Stimulated activated CD8-positive, alpha-beta memory T cell treated with anti-CD3 and anti-CD28 coated beads, Interleukin-2, amount 100 ng/mL, for 1 hour (primary cell): ENCODE measurements around the gene HS3ST5.
"Not testable (repeated sequence)": the region's sequence is repeated elsewhere in the genome, so short reads cannot be mapped to it uniquely, and the experiment has no call there.

ENCODE experiments used
- DNase-seq, 2 donors: peaks; one replicate each; pipeline ENCODE4 v3.0.0-alpha.2; 2020; ENCODE audit warnings: low read depth in 2 of 2

The HS3ST5 gene

GRCh38 chr6:114153448-114153847 is 189.4 kb downstream of the HS3ST5 start:
- no peak for DNase-seq

- DNase-seq, result no peak
These were observed 191.6 kb downstream of the HS3ST5 start for GRCh38 chr6:114151064-114151690.

GRCh38 chr6:114149182-114149581 is 193.6 kb downstream of the HS3ST5 start:
- DNase-seq, result not testable (repeated sequence)

GRCh38 chr6:114144887-114145851 is 197.7 kb downstream of the HS3ST5 start:
- no peak for DNase-seq

- DNase-seq, result no peak
These were observed 200.6 kb downstream of the HS3ST5 start for GRCh38 chr6:114142258-114142657.

GRCh38 chr6:114140416-114140815 is 202.4 kb downstream of the HS3ST5 start:
- DNase-seq, result no peak

- no peak for DNase-seq
These were observed 204.1 kb downstream of the HS3ST5 start for GRCh38 chr6:114138577-114139248.

- no peak for DNase-seq
These were observed 207.4 kb downstream of the HS3ST5 start for GRCh38 chr6:114135363-114135971.

- no peak for DNase-seq
These were observed 209.0 kb downstream of the HS3ST5 start for GRCh38 chr6:114133816-114134215.

GRCh38 chr6:114131945-114132344 is 210.9 kb downstream of the HS3ST5 start:
- DNase-seq, result no peak

GRCh38 chr6:114125576-114125975 is 217.2 kb downstream of the HS3ST5 start:
- DNase-seq, result no peak

GRCh38 chr6:114121913-114122662 is 220.7 kb downstream of the HS3ST5 start:
- DNase-seq, result no peak

- DNase-seq, result no peak
These were observed 223.8 kb downstream of the HS3ST5 start for GRCh38 chr6:114119056-114119455.

- no peak for DNase-seq
These were observed 227.2 kb downstream of the HS3ST5 start for GRCh38 chr6:114115652-114116051.

- DNase-seq, result no peak
These were observed 234.5 kb downstream of the HS3ST5 start for GRCh38 chr6:114108119-114109002.

- no peak for DNase-seq
These were observed 236.8 kb downstream of the HS3ST5 start for GRCh38 chr6:114106020-114106419.

GRCh38 chr6:114101255-114101654 is 241.6 kb downstream of the HS3ST5 start:
- DNase-seq, result no peak

- no peak for DNase-seq
These were observed 242.4 kb downstream of the HS3ST5 start for GRCh38 chr6:114100215-114100994.

GRCh38 chr6:114096561-114097172 is 246.2 kb downstream of the HS3ST5 start:
- DNase-seq, result no peak
